Hepatocyte (in vitro differentiated cells): ENCODE measurements around the gene AGAP1. TPM values are rescaled to one million over a fixed set of nuclear protein-coding genes. Genes with fewer than 3 reads are reported as not detected.

ENCODE experiments used
- DNase-seq: peaks from one replicate; pipeline ENCODE4 v3.0.0-alpha.2; 2016; ENCODE audit warnings: low spot score
- H2AFZ ChIP-seq: fragments of 200-600 bp; sonication (generic); 2 replicates; pipeline ENCODE4 v1.6.0; 2016; ENCODE audit warnings: antibody characterized with exemption, mild to moderate bottlenecking
- H3K27ac ChIP-seq: fragments of 200-600 bp; sonication (generic); 2 replicates; pipeline ENCODE4 v1.5.1; 2016; ENCODE audit warnings: mild to moderate bottlenecking
- H3K27me3 ChIP-seq: fragments of 200-600 bp; sonication (generic); 2 replicates; pipeline ENCODE4 v1.6.1; 2016
- H3K36me3 ChIP-seq: fragments of 200-600 bp; sonication (generic); replicated peaks from 2 replicates; pipeline ENCODE4 v1.5.1; 2016; ENCODE audit warnings: low read depth; ENCODE audit not compliant: insufficient read depth
- H3K4me1 ChIP-seq: fragments of 200-600 bp; sonication (generic); 2 replicates; pipeline ENCODE4 v1.5.1; 2016; ENCODE audit warnings: mild to moderate bottlenecking, moderate library complexity; ENCODE audit not compliant: insufficient read depth
- H3K4me2 ChIP-seq: fragments of 200-600 bp; sonication (generic); 2 replicates; pipeline ENCODE4 v1.6.0; 2016
- H3K4me3 ChIP-seq: fragments of 200-600 bp; sonication (generic); 2 replicates; pipeline ENCODE4 v1.5.1; 2016; ENCODE audit warnings: mild to moderate bottlenecking
- H3K79me2 ChIP-seq: fragments of 200-600 bp; sonication (generic); 2 replicates; pipeline ENCODE4 v1.6.0; 2017; ENCODE audit warnings: mild to moderate bottlenecking
- H3K9me2 ChIP-seq: fragments of 200-600 bp; sonication (generic); replicated peaks from 2 replicates; pipeline ENCODE4 v1.6.0; 2017; ENCODE audit warnings: mild to moderate bottlenecking; ENCODE audit not compliant: insufficient read depth
- H3K9me3 ChIP-seq: fragments of 200-600 bp; sonication (generic); 2 replicates; pipeline ENCODE4 v1.5.1; 2016; ENCODE audit warnings: low read depth, mild to moderate bottlenecking
- H4K20me1 ChIP-seq: fragments of 200-600 bp; sonication (generic); 2 replicates; pipeline ENCODE4 v1.6.0; 2016; ENCODE audit warnings: mild to moderate bottlenecking; ENCODE audit not compliant: insufficient read depth, poor library complexity, severe bottlenecking
- CTCF ChIP-seq: fragments of 200-600 bp; sonication (generic); IDR thresholded peaks from 2 replicates; pipeline ENCODE4 v1.5.1; 2016; ENCODE audit warnings: antibody characterized with exemption, mild to moderate bottlenecking; ENCODE audit not compliant: poor library complexity
- EZH2 ChIP-seq: fragments of 200-600 bp; sonication (generic); IDR thresholded peaks from 2 replicates; pipeline ENCODE4 v1.6.1; 2016; ENCODE audit warnings: antibody characterized with exemption, mild to moderate bottlenecking, borderline replicate concordance
- EZH2phosphoT487 ChIP-seq: fragments of 200-600 bp; sonication (generic); IDR thresholded peaks from one replicate; pipeline ENCODE4 v1.6.1; 2018; ENCODE audit warnings: antibody characterized with exemption, mild to moderate bottlenecking, low read depth, moderate library complexity; ENCODE audit not compliant: unreplicated experiment, severe bottlenecking
- WGBS: methylation state at CpG from one replicate; pipeline ENCODE4 v1.1.6; 2016; ENCODE audit warnings: low lambda C conversion rate; ENCODE audit errors: missing lambda C conversion rate; 5-methylcytosine and 5-hydroxymethylcytosine counted together
- polyA plus RNA-seq: library from polyadenylated mRNA; unstranded; fragments of >200 nt; fragmentation: Nextera tagmentation; extraction: Ambion mirVana; gene quantifications from 2 replicates; pipeline ENCODE4 v1.2.1, GENCODE V29; 2016
- total RNA-seq: library from RNA; depleted of rRNA; stranded (reverse); fragments of >200 nt; gene quantifications from 2 replicates; pipeline ENCODE4 v1.2.3, GENCODE V29; 2014

AGAP1 gene
- total and polyA plus RNA-seq, 2 experiments from 2014 or later = 12.1 to 20.0 TPM

GRCh38 chr2:236124182-236124893, 630.5 kb downstream of the AGAP1 start:
- H3K9me3 ChIP-seq = no peaks in the 10 kb centered on the region
- no peaks in the 10 kb centered on the region for H3K9me2 ChIP-seq
- WGBS = 97% methylated on average over 27 of the region's 30 CpGs
- no peak overlapping the region for H2AFZ ChIP-seq
- no peak overlapping the region for H3K4me3 ChIP-seq
- H4K20me1 ChIP-seq = no peaks in the 10 kb centered on the region
- DNase-seq = no peak
- no peaks in the 10 kb centered on the region for H3K36me3 ChIP-seq
- no peaks in the 10 kb centered on the region for H3K79me2 ChIP-seq
- no peaks in the 10 kb centered on the region for H3K4me1 ChIP-seq
- H3K27me3 ChIP-seq = no peaks in the 10 kb centered on the region
- TF ChIP-seq CTCF (no peak), EZH2phosphoT487 (no peak), EZH2 (no peak)
- no peak overlapping the region for H3K27ac ChIP-seq
- no peak overlapping the region for H3K4me2 ChIP-seq

- 97% methylated on average over 16 of the region's 16 CpGs for whole genome bisulfite sequencing
- no peaks in the 10 kb centered on the region for H3K79me2 ChIP-seq
- DNase-seq = no peak
- no peak overlapping the region for H2AFZ ChIP-seq
- H3K4me3 ChIP-seq = no peak overlapping the region
- no peaks in the 10 kb centered on the region for H3K27me3 ChIP-seq
- no peaks in the 10 kb centered on the region for H3K4me1 ChIP-seq
- no peaks in the 10 kb centered on the region for H3K36me3 ChIP-seq
- H3K27ac ChIP-seq = no peak overlapping the region
- H3K9me3 ChIP-seq = no peaks in the 10 kb centered on the region
- TF ChIP-seq CTCF (no peak), EZH2phosphoT487 (no peak), EZH2 (no peak)
- no peaks in the 10 kb centered on the region for H4K20me1 ChIP-seq
- no peak overlapping the region for H3K4me2 ChIP-seq
- H3K9me2 ChIP-seq = no peaks in the 10 kb centered on the region
Observed at GRCh38 chr2:236125541-236125940, 631.7 kb downstream of the AGAP1 start.

- Histone ChIP-seq H3K36me3 (no peaks in the 10 kb centered on the region), H4K20me1 (no peaks in the 10 kb centered on the region), H2AFZ (no peak overlapping the region), H3K27me3 (no peaks in the 10 kb centered on the region), H3K27ac (no peak overlapping the region), H3K79me2 (no peaks in the 10 kb centered on the region), H3K4me1 (no peaks in the 10 kb centered on the region), H3K9me3 (no peaks in the 10 kb centered on the region), H3K9me2 (no peaks in the 10 kb centered on the region), H3K4me3 (no peak overlapping the region), H3K4me2 (no peak overlapping the region)
- 96% methylated on average over 11 of the region's 11 CpGs for WGBS
- no peak for TF ChIP-seq EZH2phosphoT487
- TF ChIP-seq EZH2 = no peak
- TF ChIP-seq CTCF = no peak
- DNase-seq = no peak
Observed at GRCh38 chr2:236127010-236127409, 633.2 kb downstream of the AGAP1 start.
